Measurements from ENCODE around the gene HMGN1.

Gene HMGN1

DNA sequence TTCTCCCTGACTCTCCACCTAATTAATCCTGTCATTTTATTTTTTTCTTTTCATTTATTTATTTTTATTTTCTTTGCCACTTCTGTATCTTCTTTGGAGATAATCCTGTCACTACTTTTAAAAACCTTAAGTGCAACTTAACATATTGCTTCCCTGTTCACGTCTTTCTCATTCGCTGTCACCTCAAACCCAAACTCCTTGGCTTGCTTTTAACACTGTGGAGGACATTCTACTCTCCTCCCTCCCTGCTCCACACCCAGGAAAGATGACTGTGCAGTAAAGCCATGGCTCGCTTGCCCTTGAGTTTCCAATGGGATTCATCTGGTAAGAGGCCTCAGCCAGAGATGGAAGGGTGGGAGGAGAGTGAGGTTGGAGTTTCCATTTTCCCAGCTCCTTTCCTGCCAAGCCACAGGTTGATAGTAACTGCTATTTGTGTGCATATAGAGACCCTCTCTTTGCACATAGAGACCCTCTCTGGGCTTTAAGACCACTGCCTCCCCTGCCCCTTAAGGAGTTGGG, 29.0 kb downstream of the HMGN1 start:
- peak; percentile 39 for DNase-seq (ENCODE audit: low read depth)
- TF ChIP-seq, protein P1, sequence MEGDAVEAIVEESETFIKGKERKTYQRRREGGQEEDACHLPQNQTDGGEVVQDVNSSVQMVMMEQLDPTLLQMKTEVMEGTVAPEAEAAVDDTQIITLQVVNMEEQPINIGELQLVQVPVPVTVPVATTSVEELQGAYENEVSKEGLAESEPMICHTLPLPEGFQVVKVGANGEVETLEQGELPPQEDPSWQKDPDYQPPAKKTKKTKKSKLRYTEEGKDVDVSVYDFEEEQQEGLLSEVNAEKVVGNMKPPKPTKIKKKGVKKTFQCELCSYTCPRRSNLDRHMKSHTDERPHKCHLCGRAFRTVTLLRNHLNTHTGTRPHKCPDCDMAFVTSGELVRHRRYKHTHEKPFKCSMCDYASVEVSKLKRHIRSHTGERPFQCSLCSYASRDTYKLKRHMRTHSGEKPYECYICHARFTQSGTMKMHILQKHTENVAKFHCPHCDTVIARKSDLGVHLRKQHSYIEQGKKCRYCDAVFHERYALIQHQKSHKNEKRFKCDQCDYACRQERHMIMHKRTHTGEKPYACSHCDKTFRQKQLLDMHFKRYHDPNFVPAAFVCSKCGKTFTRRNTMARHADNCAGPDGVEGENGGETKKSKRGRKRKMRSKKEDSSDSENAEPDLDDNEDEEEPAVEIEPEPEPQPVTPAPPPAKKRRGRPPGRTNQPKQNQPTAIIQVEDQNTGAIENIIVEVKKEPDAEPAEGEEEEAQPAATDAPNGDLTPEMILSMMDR (conservative IDR thresholded peaks at IDR 0.05; ENCODE audit: control insufficient read depth, insufficient read depth, low read depth, low read length), result no peak
- no peak overlapping the region for H3K4me3 ChIP-seq (ENCODE audit: control insufficient read depth, low read depth, low read length)

DNA sequence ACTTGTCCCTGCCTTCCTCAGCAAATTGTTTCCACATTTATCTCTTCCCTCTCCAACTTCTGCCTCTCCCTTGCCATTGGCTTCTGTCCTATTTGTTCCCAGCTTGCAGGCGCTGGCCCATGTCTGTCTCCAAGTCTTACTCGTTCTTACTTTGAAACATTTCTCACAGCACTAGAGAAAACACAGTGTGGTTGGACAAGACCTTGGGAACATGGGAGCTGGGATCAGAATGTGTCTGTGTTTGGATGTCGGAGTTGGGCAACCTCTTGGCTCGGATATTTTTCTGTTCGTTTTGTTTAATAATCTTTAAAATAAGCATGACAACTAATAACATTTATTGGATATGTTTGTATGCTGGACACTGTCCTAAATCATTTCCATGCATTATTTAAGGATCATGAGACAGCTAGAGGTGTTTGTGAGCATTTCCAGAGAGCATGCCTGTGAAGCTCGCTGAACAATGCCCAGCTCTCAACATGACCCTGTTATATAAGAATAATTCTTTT, 29.6 kb downstream of the HMGN1 start:
- DNase-seq (ENCODE audit: low read depth), result peak; percentile 44

DNA sequence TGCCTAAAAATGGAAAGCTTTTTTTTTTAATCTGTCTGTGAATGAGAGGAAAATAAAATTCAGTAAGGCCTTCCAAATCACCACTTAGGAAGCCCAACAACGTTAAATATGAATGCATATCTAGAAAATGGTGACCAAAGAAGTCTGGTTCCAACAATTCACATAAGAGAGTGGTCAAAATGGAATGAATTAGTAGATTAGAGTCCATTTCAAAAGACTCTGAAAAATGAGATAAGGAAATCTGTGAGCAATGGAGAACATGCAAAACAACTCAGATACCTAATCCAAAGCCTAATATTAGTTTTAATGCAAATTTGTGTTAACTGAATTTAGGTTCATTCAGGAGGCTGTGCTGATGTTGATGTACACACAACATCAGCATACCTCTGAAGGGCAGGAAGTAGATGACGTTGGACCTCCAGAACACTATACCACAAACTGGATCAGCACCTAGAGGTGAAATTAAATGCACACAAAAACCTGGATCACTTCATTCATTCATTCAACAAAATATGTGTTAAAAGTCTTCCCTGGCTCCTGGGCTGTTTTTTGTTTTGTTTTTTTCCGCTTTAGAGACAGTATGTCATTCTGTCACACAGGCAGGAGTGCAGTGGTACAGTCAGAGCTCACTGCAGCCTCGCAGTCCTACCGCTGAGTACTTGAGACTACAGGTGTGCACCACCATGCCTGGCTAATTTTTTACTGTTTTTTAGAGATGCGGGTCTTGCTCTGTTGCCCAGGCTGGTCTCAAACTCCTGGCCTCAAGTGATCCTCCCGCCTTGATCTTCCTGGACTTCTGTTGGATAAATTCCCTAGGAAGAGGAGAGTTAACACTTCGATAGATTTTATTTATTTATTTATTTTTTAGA, 30.6 kb downstream of the HMGN1 start:
- no peak for DNase-seq (ENCODE audit: low read depth)
- H3K4me3 ChIP-seq (ENCODE audit: control insufficient read depth, low read depth, low read length), result no peak overlapping the region
- TF ChIP-seq, protein P1 (conservative IDR thresholded peaks at IDR 0.05; ENCODE audit: control insufficient read depth, insufficient read depth, low read depth, low read length), result no peak

More for the DNA sequence above, 29.6 kb downstream of the HMGN1 start:
- H3K4me3 ChIP-seq (ENCODE audit: control insufficient read depth, low read depth, low read length), result no peak overlapping the region
- TF ChIP-seq, protein P1 (conservative IDR thresholded peaks at IDR 0.05; ENCODE audit: control insufficient read depth, insufficient read depth, low read depth, low read length), result no peak

DNA sequence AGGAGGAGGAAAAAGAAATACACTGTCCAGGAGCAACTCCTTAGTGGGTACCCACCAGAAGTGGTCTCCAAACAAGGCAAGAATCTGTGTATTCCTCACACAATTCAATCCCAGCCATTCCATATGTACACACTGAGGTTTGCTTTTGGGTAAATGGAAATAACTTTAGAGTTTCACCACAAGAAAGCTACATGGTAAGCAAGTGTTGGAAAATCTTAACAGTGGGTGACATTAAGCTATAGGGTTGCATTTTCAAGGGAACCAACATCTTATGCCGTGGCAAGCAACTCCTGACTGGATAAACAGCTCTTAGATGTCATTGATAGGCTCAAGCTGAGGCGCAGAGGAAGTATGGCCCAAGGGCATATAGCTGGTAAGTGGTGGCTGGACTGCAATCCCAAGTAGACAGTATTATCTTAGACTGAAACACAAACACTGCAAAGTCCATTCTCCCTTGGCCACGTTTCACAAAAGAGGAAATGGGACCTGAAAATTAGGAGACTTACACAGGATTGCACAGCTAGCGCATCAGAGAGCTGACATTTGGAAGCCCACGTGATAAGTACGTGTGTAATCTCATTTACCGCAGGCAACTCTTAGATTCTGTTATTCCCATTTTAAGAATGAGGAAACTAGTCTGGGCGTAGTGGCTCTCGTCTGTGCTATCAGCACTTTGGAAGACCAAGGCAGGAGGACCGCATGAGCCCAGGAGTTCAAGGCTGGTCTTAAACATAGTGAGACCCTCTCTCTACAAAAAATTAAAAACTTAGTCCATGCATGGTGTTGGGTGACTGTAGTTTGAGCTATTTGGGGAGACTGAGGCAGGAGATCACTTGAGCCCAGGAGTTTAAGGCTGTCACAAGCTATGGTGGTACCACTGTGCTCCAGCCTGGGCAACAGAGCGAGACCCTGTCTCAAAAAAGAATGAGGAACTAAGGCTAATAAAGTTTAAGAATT, 31.5 kb downstream of the HMGN1 start:
- no peak overlapping the region for H3K4me3 ChIP-seq (ENCODE audit: control insufficient read depth, low read depth, low read length)
- TF ChIP-seq, protein P1 (conservative IDR thresholded peaks at IDR 0.05; ENCODE audit: control insufficient read depth, insufficient read depth, low read depth, low read length), result no peak
- no peak for DNase-seq (ENCODE audit: low read depth)

DNA sequence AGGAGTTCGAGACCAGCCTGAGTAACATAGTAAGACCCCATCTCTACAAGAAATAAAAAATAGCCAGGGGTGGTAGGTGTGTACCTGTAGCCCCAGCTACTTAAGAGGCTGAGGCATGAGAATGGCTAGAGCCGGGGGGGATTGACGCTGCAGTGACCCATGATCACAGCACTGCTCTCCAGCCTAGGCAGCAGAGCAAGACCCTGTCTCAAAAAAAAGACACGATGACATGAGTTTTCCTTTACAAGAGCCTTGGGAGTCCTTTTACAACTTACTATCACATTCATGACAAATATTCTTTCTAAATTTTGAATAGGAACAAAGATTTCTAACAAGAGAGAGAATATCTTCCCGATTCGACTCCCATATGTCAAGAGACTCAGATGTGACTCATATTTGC, 32.2 kb downstream of the HMGN1 start:
- no peak overlapping the region for H3K4me3 ChIP-seq (ENCODE audit: control insufficient read depth, low read depth, low read length)
- DNase-seq (ENCODE audit: low read depth), result no peak
- TF ChIP-seq, protein P1 (conservative IDR thresholded peaks at IDR 0.05; ENCODE audit: control insufficient read depth, insufficient read depth, low read depth, low read length), result no peak

Data from fibroblast of mammary gland (primary cell).